ENCODE measurements around the gene PARVB.

Gene PARVB

GRCh38 chr22:44137415-44137814 is 113.3 kb downstream of the PARVB start:
- no peak for DNase-seq

GRCh38 chr22:44139773-44140172 is 115.7 kb downstream of the PARVB start:
- no peak for DNase-seq

GRCh38 chr22:44142421-44143104 is 118.5 kb downstream of the PARVB start:
- no peak for DNase-seq

GRCh38 chr22:44143105-44143474 is 119.0 kb downstream of the PARVB start:
- DNase-seq = no peak

GRCh38 chr22:44143579-44143978 is 119.5 kb downstream of the PARVB start:
- no peak for DNase-seq

- DNase-seq = no peak
Observed at GRCh38 chr22:44144046-44144569, 120.0 kb downstream of the PARVB start.

- no peak for DNase-seq
Observed at GRCh38 chr22:44145544-44145943, 121.4 kb downstream of the PARVB start.

GRCh38 chr22:44146088-44146861 is 122.2 kb downstream of the PARVB start:
- DNase-seq = no peak

GRCh38 chr22:44147008-44147645 is 123.0 kb downstream of the PARVB start:
- DNase-seq = no peak

- no peak for DNase-seq
Observed at GRCh38 chr22:44147821-44148574, 123.9 kb downstream of the PARVB start.

GRCh38 chr22:44151676-44152075 is 127.6 kb downstream of the PARVB start:
- no peak for DNase-seq

- no peak for DNase-seq
Observed at GRCh38 chr22:44153710-44154109, 129.6 kb downstream of the PARVB start.

- peak in 1 of 2 donors; percentile 22 for DNase-seq
Observed at GRCh38 chr22:44154436-44154942, 130.4 kb downstream of the PARVB start.

- DNase-seq = no peak
Observed at GRCh38 chr22:44155115-44155514, 131.0 kb downstream of the PARVB start.

GRCh38 chr22:44157916-44158618 is 134.0 kb downstream of the PARVB start:
- DNase-seq = no peak

- no peak for DNase-seq
Observed at GRCh38 chr22:44158816-44159215, 134.7 kb downstream of the PARVB start.

- no peak for DNase-seq
Observed at GRCh38 chr22:44159221-44159620, 135.1 kb downstream of the PARVB start.

- no peak for DNase-seq
Observed at GRCh38 chr22:44159811-44160210, 135.7 kb downstream of the PARVB start.

GRCh38 chr22:44160421-44160820 is 136.3 kb downstream of the PARVB start:
- DNase-seq = no peak

- DNase-seq = no peak
Observed at GRCh38 chr22:44161673-44162072, 137.6 kb downstream of the PARVB start.

- no peak for DNase-seq
Observed at GRCh38 chr22:44162960-44163359, 138.9 kb downstream of the PARVB start.

- DNase-seq = no peak
Observed at GRCh38 chr22:44163536-44163935, 139.4 kb downstream of the PARVB start.
